Uterus (tissue), 2 donors: ENCODE data around the gene ABHD4.

ENCODE experiments used
- POLR2A ChIP-seq, 2 donors: fragments of 450-650 bp; IDR thresholded peaks; one replicate each; pipeline ENCODE4 v1.6.1; 2016; ENCODE audit warnings: antibody characterized with exemption in 2 of 2, mild to moderate bottlenecking in 1 of 2, moderate library complexity in 1 of 2
- TF ChIP-seq, protein P1 (sequence below), 4 experiments: fragments of 200-600 bp in 2 of 4; fragments of 450-650 bp in 2 of 4; sonication (generic) in 2 of 4; IDR thresholded peaks; one replicate each; pipeline ENCODE4 v1.5.1; 2016 to 2019; ENCODE audit warnings: antibody characterized with exemption in 4 of 4, mild to moderate bottlenecking in 2 of 4, moderate library complexity in 1 of 4

DNA sequence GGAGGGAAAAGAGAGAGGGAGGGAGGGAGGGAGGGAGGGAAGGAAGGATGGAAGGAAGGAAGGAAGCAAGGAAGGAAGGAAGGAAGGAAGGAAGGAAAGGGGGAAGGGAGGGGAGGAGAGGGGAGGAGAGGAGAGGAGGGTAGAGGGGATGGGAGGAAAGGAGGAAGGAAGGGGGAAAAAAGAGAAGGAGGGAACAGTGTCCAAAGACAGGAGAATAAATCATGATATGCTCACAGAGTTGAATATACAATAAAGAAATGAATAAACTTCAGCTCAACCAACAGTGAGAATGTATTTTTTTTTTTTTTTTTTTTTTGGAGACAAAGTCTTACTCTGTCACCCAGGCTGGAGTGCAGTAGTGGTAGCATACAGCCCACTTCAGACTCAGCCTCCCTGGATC is 42.1 kb downstream of the ABHD4 start:
- TF ChIP-seq, protein P1, sequence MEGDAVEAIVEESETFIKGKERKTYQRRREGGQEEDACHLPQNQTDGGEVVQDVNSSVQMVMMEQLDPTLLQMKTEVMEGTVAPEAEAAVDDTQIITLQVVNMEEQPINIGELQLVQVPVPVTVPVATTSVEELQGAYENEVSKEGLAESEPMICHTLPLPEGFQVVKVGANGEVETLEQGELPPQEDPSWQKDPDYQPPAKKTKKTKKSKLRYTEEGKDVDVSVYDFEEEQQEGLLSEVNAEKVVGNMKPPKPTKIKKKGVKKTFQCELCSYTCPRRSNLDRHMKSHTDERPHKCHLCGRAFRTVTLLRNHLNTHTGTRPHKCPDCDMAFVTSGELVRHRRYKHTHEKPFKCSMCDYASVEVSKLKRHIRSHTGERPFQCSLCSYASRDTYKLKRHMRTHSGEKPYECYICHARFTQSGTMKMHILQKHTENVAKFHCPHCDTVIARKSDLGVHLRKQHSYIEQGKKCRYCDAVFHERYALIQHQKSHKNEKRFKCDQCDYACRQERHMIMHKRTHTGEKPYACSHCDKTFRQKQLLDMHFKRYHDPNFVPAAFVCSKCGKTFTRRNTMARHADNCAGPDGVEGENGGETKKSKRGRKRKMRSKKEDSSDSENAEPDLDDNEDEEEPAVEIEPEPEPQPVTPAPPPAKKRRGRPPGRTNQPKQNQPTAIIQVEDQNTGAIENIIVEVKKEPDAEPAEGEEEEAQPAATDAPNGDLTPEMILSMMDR (IDR thresholded peaks at IDR 0.05), result no peak
- no peak for TF ChIP-seq POLR2A (IDR thresholded peaks at IDR 0.05)
